Measurements from ENCODE around the gene TINAGL1.

TINAGL1 gene

GRCh38 chr1:31602081-31602480 is 25.8 kb downstream of the TINAGL1 start:
- DNase-seq (ENCODE audit: low spot score) (no peak), FAIRE-seq (no peak)

GRCh38 chr1:31605908-31606427 is 29.7 kb downstream of the TINAGL1 start:
- no peak for DNase-seq (ENCODE audit: low spot score)
- FAIRE-seq, result peak; percentile 74

GRCh38 chr1:31607360-31607759 is 31.0 kb downstream of the TINAGL1 start:
- DNase-seq (ENCODE audit: low spot score), result no peak
- no peak for FAIRE-seq

GRCh38 chr1:31609514-31610118 is 33.3 kb downstream of the TINAGL1 start:
- FAIRE-seq (no peak), DNase-seq (ENCODE audit: low spot score) (no peak)

- FAIRE-seq (no peak), DNase-seq (ENCODE audit: low spot score) (no peak)
Measured at GRCh38 chr1:31614414-31615005, 38.2 kb downstream of the TINAGL1 start.

GRCh38 chr1:31615414-31615813 is 39.1 kb downstream of the TINAGL1 start:
- FAIRE-seq (no peak), DNase-seq (ENCODE audit: low spot score) (no peak)

- DNase-seq (ENCODE audit: low spot score) (no peak), FAIRE-seq (no peak)
Measured at GRCh38 chr1:31615939-31616338, 39.6 kb downstream of the TINAGL1 start.

GRCh38 chr1:31617218-31617915 is 41.1 kb downstream of the TINAGL1 start, which contains the start of gene HCRTR1:
TSS of gene HCRTR1 (plus strand) at chr1:31617689. CDS start at chr1:31619193, 1,504 bp downstream.
- DNase-seq (ENCODE audit: low spot score) (no peak), FAIRE-seq (no peak)

- peak; percentile 85 for DNase-seq (ENCODE audit: low spot score)
Measured at GRCh38 chr1:31617916-31618746, 41.8 kb downstream of the TINAGL1 start.

GRCh38 chr1:31618916-31619846 is 42.9 kb downstream of the TINAGL1 start:
- DNase-seq (ENCODE audit: low spot score) (no peak), FAIRE-seq (no peak)

More at GRCh38 chr1:31617916-31618746, 41.8 kb downstream of the TINAGL1 start:
- FAIRE-seq, result no peak

GRCh38 chr1:31620631-31621497 is 44.5 kb downstream of the TINAGL1 start:
- FAIRE-seq, result no peak

GRCh38 chr1:31621498-31621820 is 45.1 kb downstream of the TINAGL1 start:
- no peak for FAIRE-seq
- no peak for DNase-seq (ENCODE audit: low spot score)

More at GRCh38 chr1:31620631-31621497, 44.5 kb downstream of the TINAGL1 start:
- DNase-seq (ENCODE audit: low spot score), result no peak

GRCh38 chr1:31621847-31622730 is 45.8 kb downstream of the TINAGL1 start:
- DNase-seq (ENCODE audit: low spot score), result no peak
- FAIRE-seq, result no peak

GRCh38 chr1:31623365-31623764 is 47.0 kb downstream of the TINAGL1 start:
- DNase-seq (ENCODE audit: low spot score), result no peak
- FAIRE-seq, result no peak

GRCh38 chr1:31624309-31624708 is 48.0 kb downstream of the TINAGL1 start:
- no peak for DNase-seq (ENCODE audit: low spot score)
- FAIRE-seq, result no peak

- no peak for DNase-seq (ENCODE audit: low spot score)
- FAIRE-seq, result no peak
Measured at GRCh38 chr1:31624731-31625514, 48.6 kb downstream of the TINAGL1 start.

GRCh38 chr1:31625561-31626222 is 49.4 kb downstream of the TINAGL1 start:
- DNase-seq (ENCODE audit: low spot score), result no peak
- no peak for FAIRE-seq

Data from urothelium cell line (cell line).